H9 (cell line): ENCODE measurements around the gene SH3BP2. TPM values are rescaled to one million over a fixed set of nuclear protein-coding genes. Genes with fewer than 3 reads are reported as not detected.

ENCODE experiments used
- DNase-seq: peaks from one replicate; pipeline ENCODE4 v3.0.0-alpha.2; 2017
- H2AFZ ChIP-seq: one replicate; pipeline ENCODE4 v1.6.1; 2013; ENCODE audit warnings: mild to moderate bottlenecking, low read length, control low read depth, moderate library complexity
- H2AK5ac ChIP-seq: 2 replicates; pipeline ENCODE4 v1.6.1; 2013; ENCODE audit warnings: low read length, control low read depth, mixed read lengths; ENCODE audit not compliant: insufficient read length
- H2BK120ac ChIP-seq: one replicate; pipeline ENCODE4 v1.6.1; 2013; ENCODE audit warnings: low read depth, mild to moderate bottlenecking, low read length, control low read depth, inconsistent platforms; ENCODE audit not compliant: poor library complexity, severe bottlenecking
- H2BK12ac ChIP-seq: 2 replicates; pipeline ENCODE4 v1.6.1; 2013; ENCODE audit warnings: low read length, control low read depth, mixed read lengths, low read depth; ENCODE audit not compliant: insufficient read length
- H2BK15ac ChIP-seq: 2 replicates; pipeline ENCODE4 v1.6.1; 2013; ENCODE audit warnings: low read depth, low read length, control low read depth
- H2BK20ac ChIP-seq: one replicate; pipeline ENCODE4 v1.6.1; 2013; ENCODE audit warnings: low read depth, mild to moderate bottlenecking, low read length, control low read depth, inconsistent platforms; ENCODE audit not compliant: poor library complexity, severe bottlenecking
- H2BK5ac ChIP-seq: 2 replicates; pipeline ENCODE4 v1.6.1; 2013; ENCODE audit warnings: low read length, control low read depth, mixed read lengths; ENCODE audit not compliant: insufficient read length
- H3K14ac ChIP-seq: 2 replicates; pipeline ENCODE4 v1.6.1; 2013; ENCODE audit warnings: low read length, control low read depth; ENCODE audit not compliant: insufficient read depth
- H3K18ac ChIP-seq: 2 replicates; pipeline ENCODE4 v1.6.1; 2013; ENCODE audit warnings: low read depth, mild to moderate bottlenecking, mixed read lengths, low read length, control low read depth; ENCODE audit not compliant: insufficient read length
- H3K23ac ChIP-seq: 2 replicates; pipeline ENCODE4 v1.6.1; 2013; ENCODE audit warnings: low read length, control low read depth, mixed read lengths, low read depth; ENCODE audit not compliant: insufficient read length
- H3K23me2 ChIP-seq: 2 replicates; pipeline ENCODE4 v1.6.1; 2013; ENCODE audit warnings: low read depth, mild to moderate bottlenecking, mixed read lengths, low read length, control low read depth; ENCODE audit not compliant: insufficient read length, poor library complexity, severe bottlenecking
- H3K27ac ChIP-seq: 2 replicates; pipeline ENCODE4 v1.5.1; 2013; ENCODE audit warnings: low read length, control low read depth, mixed read lengths, low read depth; ENCODE audit not compliant: insufficient read length
- H3K27me3 ChIP-seq: 2 replicates; pipeline ENCODE4 v1.6.1; 2013; ENCODE audit warnings: low read length, control low read depth, inconsistent platforms; ENCODE audit not compliant: insufficient read depth
- H3K4ac ChIP-seq: 2 replicates; pipeline ENCODE4 v1.6.1; 2013; ENCODE audit warnings: low read depth, mild to moderate bottlenecking, control low read depth, inconsistent platforms, low read length, moderate library complexity
- H3K4me1 ChIP-seq: 2 replicates; pipeline ENCODE4 v1.6.1; 2013; ENCODE audit warnings: low read length, control low read depth, inconsistent platforms; ENCODE audit not compliant: insufficient read depth
- H3K4me2 ChIP-seq: 2 replicates; pipeline ENCODE4 v1.6.1; 2013; ENCODE audit warnings: low read length, control low read depth, mixed read lengths; ENCODE audit not compliant: insufficient read length, insufficient read depth
- H3K56ac ChIP-seq: 2 replicates; pipeline ENCODE4 v1.6.1; 2013; ENCODE audit warnings: low read depth, mild to moderate bottlenecking, mixed read lengths, low read length, control low read depth; ENCODE audit not compliant: insufficient read length
- H3K79me1 ChIP-seq: 2 replicates; pipeline ENCODE4 v1.6.1; 2013; ENCODE audit warnings: low read depth, mild to moderate bottlenecking, moderate library complexity, low read length, control low read depth, inconsistent platforms; ENCODE audit not compliant: insufficient read depth, poor library complexity, severe bottlenecking
- H3K79me2 ChIP-seq: 2 replicates; pipeline ENCODE4 v1.6.1; 2013; ENCODE audit warnings: low read length, control low read depth, inconsistent platforms; ENCODE audit not compliant: insufficient read depth
- H3K9ac ChIP-seq: 2 replicates; pipeline ENCODE4 v1.6.1; 2013; ENCODE audit warnings: low read length, control low read depth, mixed read lengths; ENCODE audit not compliant: insufficient read length; ENCODE audit errors: extremely low read depth
- H3K9me3 ChIP-seq: one replicate; pipeline ENCODE4 v1.6.1; 2013; ENCODE audit warnings: low read depth, low read length, inconsistent platforms; ENCODE audit not compliant: control insufficient read depth
- H3T11ph ChIP-seq: one replicate; pipeline ENCODE4 v1.6.1; 2013; ENCODE audit warnings: mild to moderate bottlenecking, low read length, control low read depth, inconsistent platforms
- H4K20me1 ChIP-seq: one replicate; pipeline ENCODE4 v1.6.1; 2013; ENCODE audit not compliant: control insufficient read depth, insufficient read length, insufficient read depth
- H4K5ac ChIP-seq: 2 replicates; pipeline ENCODE4 v1.6.1; 2013; ENCODE audit warnings: low read depth, mild to moderate bottlenecking, mixed read lengths, low read length, control low read depth; ENCODE audit not compliant: insufficient read length
- H4K8ac ChIP-seq: replicated peaks from 2 replicates; pipeline ENCODE4 v1.6.1; 2013; ENCODE audit warnings: low read length, control low read depth, mixed read lengths, low read depth; ENCODE audit not compliant: insufficient read length
- H4K91ac ChIP-seq: 2 replicates; pipeline ENCODE4 v1.6.1; 2013; ENCODE audit warnings: low read depth, mild to moderate bottlenecking, moderate library complexity, mixed read lengths, low read length, control low read depth; ENCODE audit not compliant: insufficient read length
- H3K27ac Mint-ChIP-seq, 3 experiments: 2 replicates in 2 of 3; 3 replicates in 1 of 3; pipeline ENCODE4 v1.8.0; 2020 to 2021; ENCODE audit warnings: mixed read lengths in 3 of 3, mild to moderate bottlenecking in 1 of 3, moderate library complexity in 1 of 3
- H3K27me3 Mint-ChIP-seq: 2 replicates; pipeline ENCODE4 v1.8.0; 2021; ENCODE audit warnings: low read depth, mild to moderate bottlenecking, moderate library complexity, mixed read lengths
- H3K36me3 Mint-ChIP-seq, 3 experiments: 2 replicates in 2 of 3; 3 replicates in 1 of 3; pipeline ENCODE4 v1.8.0; 2020 to 2021; ENCODE audit warnings: low read depth in 3 of 3, mixed read lengths in 3 of 3; ENCODE audit not compliant: insufficient read depth in 1 of 3
- H3K4me1 Mint-ChIP-seq, 2 experiments: 2 replicates each; pipeline ENCODE4 v1.8.0; 2020; ENCODE audit warnings: mixed read lengths in 2 of 2
- H3K4me3 Mint-ChIP-seq, 2 experiments: 2 replicates in 1 of 2; 3 replicates in 1 of 2; pipeline ENCODE4 v1.8.0; 2020 to 2021; ENCODE audit warnings: mild to moderate bottlenecking in 2 of 2, mixed read lengths in 2 of 2, moderate library complexity in 1 of 2
- H3K9me3 Mint-ChIP-seq, 2 experiments: 2 replicates in 1 of 2; 3 replicates in 1 of 2; pipeline ENCODE4 v1.8.0; 2020; ENCODE audit warnings: mild to moderate bottlenecking in 2 of 2, mixed read lengths in 2 of 2, moderate library complexity in 1 of 2
- WGBS: extraction: QIAGEN DNeasy Blood & Tissue Kit; methylation state at CpG from one replicate; pipeline ENCODE4 v1.1.7; 2013; ENCODE audit warnings: missing lambda C conversion rate, low lambda C conversion rate, mixed read lengths; ENCODE audit not compliant: insufficient read length; ENCODE audit errors: extremely low coverage; 5-methylcytosine and 5-hydroxymethylcytosine counted together
- total RNA-seq: library from RNA; stranded (reverse); gene quantifications from 2 replicates; pipeline ENCODE4 v1.2.1, GENCODE V29; 2021
- TF ChIP-seq, protein P1 (sequence below): fragments of 200-600 bp; sonication (generic); conservative IDR thresholded peaks from 3 replicates; pipeline ENCODE4 v1.8.0; 2021; ENCODE audit warnings: antibody characterized with exemption, mild to moderate bottlenecking

SH3BP2 gene
- total RNA-seq, 1 experiment from 2014 or later, result 37.6 TPM

DNA sequence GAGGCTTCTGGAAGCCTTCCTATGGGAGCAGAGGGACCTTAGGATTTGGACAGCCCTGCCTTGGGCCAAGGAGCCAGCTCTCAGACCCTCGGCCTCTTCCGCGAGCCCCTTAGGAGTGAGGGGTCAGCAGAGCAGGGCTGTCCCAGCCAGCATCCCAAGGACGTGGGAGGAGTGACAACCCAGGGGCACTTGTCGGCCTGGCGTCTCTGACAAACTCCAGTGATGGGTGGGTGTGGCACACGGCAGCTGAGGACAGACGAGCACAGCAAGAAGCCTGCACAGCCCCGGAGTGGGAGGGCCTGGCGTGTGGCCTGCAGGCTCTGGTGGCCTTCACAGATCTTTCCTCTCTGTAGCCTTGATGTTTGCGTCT is 25.2 kb upstream of the SH3BP2 start:
- H2AK5ac ChIP-seq, result no peak overlapping the region

More for the DNA sequence above, 25.2 kb upstream of the SH3BP2 start:
- WGBS, result no CpG with 5 or more reads among the region's 11 CpGs
- H3K9me3 Mint-ChIP-seq, result peaks cover 12 to 17% of the 10 kb centered on the region in 2 experiments; a peak in 4 of 5 replicates
- no peak overlapping the region for H3K4me2 ChIP-seq
- no peaks in the 10 kb centered on the region for H3K9me3 ChIP-seq
- no peak overlapping the region for H3K56ac ChIP-seq
- no peak overlapping the region for H4K5ac ChIP-seq
- no peak overlapping the region for H3K14ac ChIP-seq
- H4K91ac ChIP-seq, result no peak overlapping the region
- peaks cover 19% of the 10 kb centered on the region in 2 experiments for H3K4me1 Mint-ChIP-seq
- TF ChIP-seq, protein P1, sequence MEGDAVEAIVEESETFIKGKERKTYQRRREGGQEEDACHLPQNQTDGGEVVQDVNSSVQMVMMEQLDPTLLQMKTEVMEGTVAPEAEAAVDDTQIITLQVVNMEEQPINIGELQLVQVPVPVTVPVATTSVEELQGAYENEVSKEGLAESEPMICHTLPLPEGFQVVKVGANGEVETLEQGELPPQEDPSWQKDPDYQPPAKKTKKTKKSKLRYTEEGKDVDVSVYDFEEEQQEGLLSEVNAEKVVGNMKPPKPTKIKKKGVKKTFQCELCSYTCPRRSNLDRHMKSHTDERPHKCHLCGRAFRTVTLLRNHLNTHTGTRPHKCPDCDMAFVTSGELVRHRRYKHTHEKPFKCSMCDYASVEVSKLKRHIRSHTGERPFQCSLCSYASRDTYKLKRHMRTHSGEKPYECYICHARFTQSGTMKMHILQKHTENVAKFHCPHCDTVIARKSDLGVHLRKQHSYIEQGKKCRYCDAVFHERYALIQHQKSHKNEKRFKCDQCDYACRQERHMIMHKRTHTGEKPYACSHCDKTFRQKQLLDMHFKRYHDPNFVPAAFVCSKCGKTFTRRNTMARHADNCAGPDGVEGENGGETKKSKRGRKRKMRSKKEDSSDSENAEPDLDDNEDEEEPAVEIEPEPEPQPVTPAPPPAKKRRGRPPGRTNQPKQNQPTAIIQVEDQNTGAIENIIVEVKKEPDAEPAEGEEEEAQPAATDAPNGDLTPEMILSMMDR, result no peak
- no peak overlapping the region for H2BK20ac ChIP-seq
- H4K8ac ChIP-seq, result no peak overlapping the region
- H3K79me1 ChIP-seq, result no peaks in the 10 kb centered on the region
- H3K4ac ChIP-seq, result no peak overlapping the region
- no peaks in the 10 kb centered on the region for H4K20me1 ChIP-seq
- H3K27ac Mint-ChIP-seq, result no peak overlapping the region
- H3K27ac ChIP-seq, result no peak overlapping the region
- no peak overlapping the region for H3K23ac ChIP-seq
- no peak overlapping the region for H3T11ph ChIP-seq
- no peak overlapping the region for H2BK5ac ChIP-seq
- H3K23me2 ChIP-seq, result no peaks in the 10 kb centered on the region
- H2BK120ac ChIP-seq, result no peak overlapping the region
- H3K79me2 ChIP-seq, result no peaks in the 10 kb centered on the region
- peaks cover 2% of the 10 kb centered on the region for H3K27me3 Mint-ChIP-seq
- no peak overlapping the region for H2AFZ ChIP-seq
- H3K4me3 Mint-ChIP-seq, result no peak overlapping the region
- H3K36me3 Mint-ChIP-seq, result peaks cover 0 to 13% (median 5%) of the 10 kb centered on the region in 3 experiments; a peak in 4 of 7 replicates
- H2BK12ac ChIP-seq, result no peak overlapping the region
- H3K18ac ChIP-seq, result no peak overlapping the region
- no peak for DNase-seq
- no peak overlapping the region for H2BK15ac ChIP-seq
- no peaks in the 10 kb centered on the region for H3K27me3 ChIP-seq
- no peak overlapping the region for H3K9ac ChIP-seq
- no peaks in the 10 kb centered on the region for H3K4me1 ChIP-seq
